ENCODE measurements around the gene ANTXR2. TPM values are rescaled to one million over a fixed set of nuclear protein-coding genes. Genes with fewer than 3 reads are reported as not detected.
A peak's percentile ranks its signal among the peaks of the same experiment; 100 is the strongest.

The ANTXR2 gene
- polyA plus RNA-seq, 4 donors: 3.6 to 41.7 (median 10.5) TPM

- Histone ChIP-seq H3K27ac (ENCODE audit: low read depth in 1 of 3, low read length in 2 of 3) (no peak overlapping the region), H3K4me3 (ENCODE audit: low read depth in 1 of 3, low read length in 3 of 3) (no peak overlapping the region), H3K9me3 (ENCODE audit: control insufficient read depth in 2 of 2, insufficient read depth in 1 of 2, low read depth in 1 of 2, low read length in 1 of 2) (no peaks in the 10 kb centered on the region), H3K36me3 (ENCODE audit: control insufficient read depth in 3 of 3, insufficient read depth in 2 of 3, low read depth in 1 of 3, low read length in 3 of 3) (no peaks in the 10 kb centered on the region), H3K4me1 (ENCODE audit: control insufficient read depth in 3 of 3, insufficient read depth in 2 of 3, low read depth in 1 of 3, low read length in 2 of 3) (no peaks in the 10 kb centered on the region), H3K27me3 (ENCODE audit: control insufficient read depth in 3 of 3, insufficient read depth in 3 of 3, low read length in 3 of 3) (no peaks in the 10 kb centered on the region)
- DNase-seq: no peak
- no peak for FAIRE-seq
- WGBS, 3 donors: 73 to 80% (median 75%) methylated on average over 3 of the region's 3 CpGs
Observed at GRCh38 chr4:79863333-79863732, 209.7 kb downstream of the ANTXR2 start.

GRCh38 chr4:79862821-79863220 lies 210.2 kb downstream of the ANTXR2 start:
- 55 to 68% (median 62%) methylated on average over 3 of the region's 3 CpGs for WGBS, 3 donors
- H3K4me1 ChIP-seq (ENCODE audit: control insufficient read depth in 3 of 3, insufficient read depth in 2 of 3, low read depth in 1 of 3, low read length in 2 of 3): no peaks in the 10 kb centered on the region
- no peak for DNase-seq
- no peaks in the 10 kb centered on the region for H3K36me3 ChIP-seq (ENCODE audit: control insufficient read depth in 3 of 3, insufficient read depth in 2 of 3, low read depth in 1 of 3, low read length in 3 of 3)
- H3K9me3 ChIP-seq (ENCODE audit: control insufficient read depth in 2 of 2, insufficient read depth in 1 of 2, low read depth in 1 of 2, low read length in 1 of 2): no peaks in the 10 kb centered on the region
- no peak overlapping the region for H3K27ac ChIP-seq (ENCODE audit: low read depth in 1 of 3, low read length in 2 of 3)
- FAIRE-seq: no peak
- H3K27me3 ChIP-seq (ENCODE audit: control insufficient read depth in 3 of 3, insufficient read depth in 3 of 3, low read length in 3 of 3): no peaks in the 10 kb centered on the region
- no peak overlapping the region for H3K4me3 ChIP-seq (ENCODE audit: low read depth in 1 of 3, low read length in 3 of 3)

GRCh38 chr4:79857811-79858210 lies 215.2 kb downstream of the ANTXR2 start:
- H3K4me1 ChIP-seq (ENCODE audit: control insufficient read depth in 3 of 3, insufficient read depth in 2 of 3, low read depth in 1 of 3, low read length in 2 of 3): no peaks in the 10 kb centered on the region
- FAIRE-seq (no peak), DNase-seq (no peak)
- no peak overlapping the region for H3K4me3 ChIP-seq (ENCODE audit: low read depth in 1 of 3, low read length in 3 of 3)
- H3K9me3 ChIP-seq (ENCODE audit: control insufficient read depth in 2 of 2, insufficient read depth in 1 of 2, low read depth in 1 of 2, low read length in 1 of 2): no peaks in the 10 kb centered on the region
- H3K36me3 ChIP-seq (ENCODE audit: control insufficient read depth in 3 of 3, insufficient read depth in 2 of 3, low read depth in 1 of 3, low read length in 3 of 3): no peaks in the 10 kb centered on the region
- H3K27ac ChIP-seq (ENCODE audit: low read depth in 1 of 3, low read length in 2 of 3): no peak overlapping the region
- no peaks in the 10 kb centered on the region for H3K27me3 ChIP-seq (ENCODE audit: control insufficient read depth in 3 of 3, insufficient read depth in 3 of 3, low read length in 3 of 3)
- 57 to 75% (median 65%) methylated on average over 1 of the region's 1 CpG for WGBS, 3 donors

GRCh38 chr4:79856196-79856595 lies 216.8 kb downstream of the ANTXR2 start:
- Histone ChIP-seq H3K4me3 (ENCODE audit: low read depth in 1 of 3, low read length in 3 of 3) (no peak overlapping the region), H3K9me3 (ENCODE audit: control insufficient read depth in 2 of 2, insufficient read depth in 1 of 2, low read depth in 1 of 2, low read length in 1 of 2) (no peaks in the 10 kb centered on the region), H3K27me3 (ENCODE audit: control insufficient read depth in 3 of 3, insufficient read depth in 3 of 3, low read length in 3 of 3) (no peaks in the 10 kb centered on the region), H3K4me1 (ENCODE audit: control insufficient read depth in 3 of 3, insufficient read depth in 2 of 3, low read depth in 1 of 3, low read length in 2 of 3) (no peaks in the 10 kb centered on the region), H3K27ac (ENCODE audit: low read depth in 1 of 3, low read length in 2 of 3) (no peak overlapping the region), H3K36me3 (ENCODE audit: control insufficient read depth in 3 of 3, insufficient read depth in 2 of 3, low read depth in 1 of 3, low read length in 3 of 3) (no peaks in the 10 kb centered on the region)
- 65 to 80% (median 74%) methylated on average over 3 of the region's 3 CpGs for WGBS, 3 donors
- DNase-seq (no peak), FAIRE-seq (no peak)

GRCh38 chr4:79854856-79855502 lies 218.1 kb downstream of the ANTXR2 start:
- Histone ChIP-seq H3K27me3 (ENCODE audit: control insufficient read depth in 3 of 3, insufficient read depth in 3 of 3, low read length in 3 of 3) (no peaks in the 10 kb centered on the region), H3K36me3 (ENCODE audit: control insufficient read depth in 3 of 3, insufficient read depth in 2 of 3, low read depth in 1 of 3, low read length in 3 of 3) (no peaks in the 10 kb centered on the region), H3K9me3 (ENCODE audit: control insufficient read depth in 2 of 2, insufficient read depth in 1 of 2, low read depth in 1 of 2, low read length in 1 of 2) (no peaks in the 10 kb centered on the region), H3K4me1 (ENCODE audit: control insufficient read depth in 3 of 3, insufficient read depth in 2 of 3, low read depth in 1 of 3, low read length in 2 of 3) (no peaks in the 10 kb centered on the region), H3K27ac (ENCODE audit: low read depth in 1 of 3, low read length in 2 of 3) (no peak overlapping the region), H3K4me3 (ENCODE audit: low read depth in 1 of 3, low read length in 3 of 3) (no peak overlapping the region)
- DNase-seq: peak in 1 of 2 donors; percentile 3
- FAIRE-seq: no peak
- WGBS, 3 donors: 22 to 31% (median 25%) methylated on average over 4 of the region's 4 CpGs

- 37 to 51% (median 43%) methylated on average over 4 of the region's 4 CpGs for WGBS, 3 donors
- no peak overlapping the region for H3K4me3 ChIP-seq (ENCODE audit: low read depth in 1 of 3, low read length in 3 of 3)
- no peaks in the 10 kb centered on the region for H3K27me3 ChIP-seq (ENCODE audit: control insufficient read depth in 3 of 3, insufficient read depth in 3 of 3, low read length in 3 of 3)
- H3K27ac ChIP-seq (ENCODE audit: low read depth in 1 of 3, low read length in 2 of 3): peak overlapping the region in 1 of 3 donors; percentile 62
- no peak for FAIRE-seq
- peak; percentile 1 to 11 for DNase-seq
- H3K9me3 ChIP-seq (ENCODE audit: control insufficient read depth in 2 of 2, insufficient read depth in 1 of 2, low read depth in 1 of 2, low read length in 1 of 2): no peaks in the 10 kb centered on the region
- no peaks in the 10 kb centered on the region for H3K4me1 ChIP-seq (ENCODE audit: control insufficient read depth in 3 of 3, insufficient read depth in 2 of 3, low read depth in 1 of 3, low read length in 2 of 3)
- no peaks in the 10 kb centered on the region for H3K36me3 ChIP-seq (ENCODE audit: control insufficient read depth in 3 of 3, insufficient read depth in 2 of 3, low read depth in 1 of 3, low read length in 3 of 3)
Observed at GRCh38 chr4:79852305-79852730, 220.7 kb downstream of the ANTXR2 start.

- Histone ChIP-seq H3K4me1 (ENCODE audit: control insufficient read depth in 3 of 3, insufficient read depth in 2 of 3, low read depth in 1 of 3, low read length in 2 of 3) (no peaks in the 10 kb centered on the region), H3K9me3 (ENCODE audit: control insufficient read depth in 2 of 2, insufficient read depth in 1 of 2, low read depth in 1 of 2, low read length in 1 of 2) (no peaks in the 10 kb centered on the region), H3K4me3 (ENCODE audit: low read depth in 1 of 3, low read length in 3 of 3) (no peak overlapping the region), H3K27ac (ENCODE audit: low read depth in 1 of 3, low read length in 2 of 3) (peak overlapping the region in 1 of 3 donors; percentile 39), H3K36me3 (ENCODE audit: control insufficient read depth in 3 of 3, insufficient read depth in 2 of 3, low read depth in 1 of 3, low read length in 3 of 3) (no peaks in the 10 kb centered on the region), H3K27me3 (ENCODE audit: control insufficient read depth in 3 of 3, insufficient read depth in 3 of 3, low read length in 3 of 3) (no peaks in the 10 kb centered on the region)
- FAIRE-seq (no peak), DNase-seq (peak in 1 of 2 donors; percentile 2)
- WGBS, 3 donors: 56 to 65% (median 59%) methylated on average over 1 of the region's 1 CpG
Observed at GRCh38 chr4:79851625-79852304, 221.3 kb downstream of the ANTXR2 start.

Measured in small intestine (tissue), 7 donors.